HEK293 (cell line): ENCODE results near the gene TOMT.

Source experiments
- BCL11B ChIP-seq: fragments of 450-650 bp; formaldehyde crosslinking; IDR thresholded peaks from 2 replicates; pipeline ENCODE4 v1.5.1; 2016; ENCODE audit warnings: low read depth, missing biosample characterization, missing genetic modification characterization
- EGR2 ChIP-seq: fragments of 450-650 bp; formaldehyde crosslinking; IDR thresholded peaks from 2 replicates; pipeline ENCODE4 v1.5.1; 2016; ENCODE audit warnings: low read depth, missing biosample characterization, missing genetic modification characterization
- FEZF1 ChIP-seq: fragments of 450-650 bp; formaldehyde crosslinking; IDR thresholded peaks from 2 replicates; pipeline ENCODE4 v1.5.1; 2016; ENCODE audit warnings: missing biosample characterization, missing genetic modification characterization
- HOXC10 ChIP-seq: sonication (generic); formaldehyde crosslinking; IDR thresholded peaks from 2 replicates; pipeline ENCODE4 v1.8.1; 2023; ENCODE audit warnings: mild to moderate bottlenecking, missing genetic modification reagents
- HOXD13 ChIP-seq: sonication (generic); formaldehyde crosslinking; IDR thresholded peaks from 2 replicates; pipeline ENCODE4 v1.8.0; 2022; ENCODE audit warnings: missing genetic modification reagents, borderline replicate concordance
- PATZ1 ChIP-seq: fragments of 450-650 bp; formaldehyde crosslinking; IDR thresholded peaks from 2 replicates; pipeline ENCODE4 v1.5.1; 2016; ENCODE audit warnings: missing biosample characterization, missing genetic modification characterization
- PRDM4 ChIP-seq: fragments of 450-650 bp; formaldehyde crosslinking; IDR thresholded peaks from 2 replicates; pipeline ENCODE4 v1.5.1; 2017; ENCODE audit warnings: missing biosample characterization, missing genetic modification characterization
- RBAK ChIP-seq: fragments of 450-650 bp; formaldehyde crosslinking; IDR thresholded peaks from 2 replicates; pipeline ENCODE4 v1.5.1; 2016; ENCODE audit warnings: missing biosample characterization, missing genetic modification characterization
- YY2 ChIP-seq: fragments of 450-650 bp; formaldehyde crosslinking; IDR thresholded peaks from 2 replicates; pipeline ENCODE4 v1.5.1; 2016; ENCODE audit warnings: missing biosample characterization, missing genetic modification characterization
- ZBTB1 ChIP-seq: fragments of 450-650 bp; formaldehyde crosslinking; IDR thresholded peaks from 2 replicates; pipeline ENCODE4 v1.5.1; 2016; ENCODE audit warnings: missing biosample characterization, missing genetic modification characterization
- ZBTB48 ChIP-seq: fragments of 450-650 bp; formaldehyde crosslinking; IDR thresholded peaks from 2 replicates; pipeline ENCODE4 v1.5.1; 2016; ENCODE audit warnings: missing biosample characterization, missing genetic modification characterization
- ZNF121 ChIP-seq: fragments of 450-650 bp; formaldehyde crosslinking; IDR thresholded peaks from 2 replicates; pipeline ENCODE4 v1.5.1; 2016; ENCODE audit warnings: missing biosample characterization, missing genetic modification characterization
- ZNF138 ChIP-seq: fragments of 450-650 bp; formaldehyde crosslinking; IDR thresholded peaks from 2 replicates; pipeline ENCODE4 v1.5.1; 2016; ENCODE audit warnings: missing biosample characterization, missing genetic modification characterization, borderline replicate concordance
- ZNF146 ChIP-seq: fragments of 450-650 bp; formaldehyde crosslinking; IDR thresholded peaks from 2 replicates; pipeline ENCODE4 v1.5.1; 2016; ENCODE audit warnings: missing biosample characterization, missing genetic modification characterization
- ZNF155 ChIP-seq: fragments of 450-650 bp; formaldehyde crosslinking; IDR thresholded peaks from 2 replicates; pipeline ENCODE4 v1.5.1; 2016; ENCODE audit warnings: missing biosample characterization, missing genetic modification characterization
- ZNF211 ChIP-seq: fragments of 450-650 bp; formaldehyde crosslinking; IDR thresholded peaks from 2 replicates; pipeline ENCODE4 v1.5.1; 2016; ENCODE audit warnings: low read depth, missing biosample characterization, missing genetic modification characterization
- ZNF214 ChIP-seq: fragments of 450-650 bp; formaldehyde crosslinking; IDR thresholded peaks from 2 replicates; pipeline ENCODE4 v1.5.1; 2017; ENCODE audit warnings: missing biosample characterization, mild to moderate bottlenecking, missing genetic modification characterization, borderline replicate concordance
- ZNF23 ChIP-seq: fragments of 450-650 bp; formaldehyde crosslinking; IDR thresholded peaks from 2 replicates; pipeline ENCODE4 v1.5.1; 2016; ENCODE audit warnings: missing biosample characterization, missing genetic modification characterization, borderline replicate concordance
- ZNF24 ChIP-seq: fragments of 450-650 bp; formaldehyde crosslinking; IDR thresholded peaks from 2 replicates; pipeline ENCODE4 v1.5.1; 2016; ENCODE audit warnings: missing biosample characterization, missing genetic modification characterization
- ZNF26 ChIP-seq: fragments of 450-650 bp; formaldehyde crosslinking; IDR thresholded peaks from 2 replicates; pipeline ENCODE4 v1.5.1; 2016; ENCODE audit warnings: missing biosample characterization, missing genetic modification characterization
- ZNF266 ChIP-seq: fragments of 450-650 bp; formaldehyde crosslinking; IDR thresholded peaks from 2 replicates; pipeline ENCODE4 v1.5.1; 2016; ENCODE audit warnings: missing biosample characterization, missing genetic modification characterization, low read depth
- ZNF311 ChIP-seq: fragments of 450-650 bp; formaldehyde crosslinking; IDR thresholded peaks from 2 replicates; pipeline ENCODE4 v1.5.1; 2017; ENCODE audit warnings: missing biosample characterization, missing genetic modification characterization, borderline replicate concordance
- ZNF324 ChIP-seq: fragments of 450-650 bp; formaldehyde crosslinking; IDR thresholded peaks from 2 replicates; pipeline ENCODE4 v1.5.1; 2016; ENCODE audit warnings: missing biosample characterization, missing genetic modification characterization
- ZNF391 ChIP-seq: fragments of 450-650 bp; formaldehyde crosslinking; IDR thresholded peaks from 2 replicates; pipeline ENCODE4 v1.5.1; 2016; ENCODE audit warnings: low read depth, missing biosample characterization, missing genetic modification characterization, borderline replicate concordance
- ZNF433 ChIP-seq: fragments of 450-650 bp; formaldehyde crosslinking; IDR thresholded peaks from 2 replicates; pipeline ENCODE4 v1.5.1; 2016; ENCODE audit warnings: missing biosample characterization, missing genetic modification characterization, low read depth
- ZNF510 ChIP-seq: fragments of 450-650 bp; formaldehyde crosslinking; IDR thresholded peaks from 2 replicates; pipeline ENCODE4 v1.5.1; 2018; ENCODE audit warnings: mild to moderate bottlenecking, missing genetic modification characterization, missing biosample characterization; ENCODE audit not compliant: insufficient replicate concordance
- ZNF521 ChIP-seq: fragments of 450-650 bp; formaldehyde crosslinking; IDR thresholded peaks from 2 replicates; pipeline ENCODE4 v1.5.1; 2017; ENCODE audit warnings: missing biosample characterization, mild to moderate bottlenecking, missing genetic modification characterization
- ZNF548 ChIP-seq: fragments of 450-650 bp; formaldehyde crosslinking; IDR thresholded peaks from 2 replicates; pipeline ENCODE4 v1.5.1; 2016; ENCODE audit warnings: missing biosample characterization, missing genetic modification characterization
- ZNF558 ChIP-seq: fragments of 450-650 bp; formaldehyde crosslinking; IDR thresholded peaks from 2 replicates; pipeline ENCODE4 v1.5.1; 2016; ENCODE audit warnings: missing biosample characterization, missing genetic modification characterization
- ZNF596 ChIP-seq: fragments of 450-650 bp; IDR thresholded peaks from 2 replicates; pipeline ENCODE4 v1.5.0; 2018; ENCODE audit warnings: missing biosample characterization, mild to moderate bottlenecking, missing genetic modification characterization, moderate library complexity
- ZNF610 ChIP-seq: fragments of 450-650 bp; formaldehyde crosslinking; IDR thresholded peaks from 2 replicates; pipeline ENCODE4 v1.5.1; 2016; ENCODE audit warnings: missing biosample characterization, missing genetic modification characterization, borderline replicate concordance
- ZNF624 ChIP-seq: fragments of 450-650 bp; formaldehyde crosslinking; IDR thresholded peaks from 2 replicates; pipeline ENCODE4 v1.5.1; 2017; ENCODE audit warnings: missing biosample characterization, missing genetic modification characterization
- ZNF639 ChIP-seq: fragments of 450-650 bp; formaldehyde crosslinking; IDR thresholded peaks from 2 replicates; pipeline ENCODE4 v1.5.1; 2016; ENCODE audit warnings: missing biosample characterization, missing genetic modification characterization
- ZNF654 ChIP-seq: fragments of 450-650 bp; formaldehyde crosslinking; IDR thresholded peaks from 2 replicates; pipeline ENCODE4 v1.5.1; 2016; ENCODE audit warnings: low read depth, missing biosample characterization, missing genetic modification characterization
- ZSCAN23 ChIP-seq: fragments of 450-650 bp; formaldehyde crosslinking; IDR thresholded peaks from 2 replicates; pipeline ENCODE4 v1.5.1; 2016; ENCODE audit warnings: missing biosample characterization, missing genetic modification characterization

The TOMT gene

GRCh38 chr11:72080326-72081183 is 25.2 kb upstream of the TOMT start, which contains the start of the genes LRRC51 and NUMA1 (continued):
- TF ChIP-seq HOXD13 (no peak), ZNF610 (tag by site-specific recombination) (no peak), YY2 (tag by site-specific recombination) (0 out of 2 replicates have a peak, but pooled peaks have one; percentile 18), ZNF155 (tag by site-specific recombination) (no peak), ZNF639 (tag by site-specific recombination) (no peak), ZNF26 (tag by site-specific recombination) (no peak), ZNF23 (tag by site-specific recombination) (no peak), ZNF121 (tag by site-specific recombination) (no peak), RBAK (tag by site-specific recombination) (no peak), ZNF654 (no peak), BCL11B (tag by site-specific recombination) (no peak), ZNF211 (tag by site-specific recombination) (no peak), ZNF266 (no peak), ZNF214 (tag by site-specific recombination) (no peak), FEZF1 (no peak), ZNF311 (tag by site-specific recombination) (no peak), HOXC10 (CRISPR knock-in tag) (no peak), ZBTB48 (tag by site-specific recombination) (peak; percentile 48), ZNF391 (tag by site-specific recombination) (no peak), ZNF558 (no peak), ZNF433 (no peak), ZNF624 (tag by site-specific recombination) (no peak), ZBTB1 (tag by site-specific recombination) (no peak), EGR2 (tag by site-specific recombination) (no peak), PRDM4 (tag by site-specific recombination) (0 out of 2 replicates have a peak, but pooled peaks have one; percentile 7), ZNF521 (no peak), ZNF548 (tag by site-specific recombination) (no peak), ZNF510 (tag by site-specific recombination) (no peak), ZNF24 (tag by site-specific recombination) (peak; percentile 95), PATZ1 (tag by site-specific recombination) (peak; percentile 35), ZNF138 (no peak), ZNF596 (tag by site-specific recombination) (no peak), ZNF324 (tag by site-specific recombination) (no peak), ZNF146 (tag by site-specific recombination) (no peak), ZSCAN23 (no peak)
